ENCODE results near the gene ARHGAP1. TPM values are rescaled to one million over a fixed set of nuclear protein-coding genes. Genes with fewer than 3 reads are reported as not detected.

The ARHGAP1 gene
- polyA plus RNA-seq, 1 donor from 2014 or later, result 9.3 TPM

GRCh38 chr11:46684367-46684766 is 16.1 kb downstream of the ARHGAP1 start:
- Histone ChIP-seq H3K27me3 (ENCODE audit: insufficient read depth, low read depth, low read length) (no peaks in the 10 kb centered on the region), H2AFZ (ENCODE audit: low read depth, low read length) (no peak overlapping the region), H3K79me2 (replicated peaks; ENCODE audit: insufficient read depth, low read length) (no peaks in the 10 kb centered on the region), H3K9me3 (ENCODE audit: low read length) (no peaks in the 10 kb centered on the region), H3F3A (ENCODE audit: insufficient read depth, low read length, poor library complexity, severe bottlenecking) (no peaks in the 10 kb centered on the region), H3K9me2 (ENCODE audit: insufficient read depth, low read length) (no peaks in the 10 kb centered on the region), H4K20me1 (ENCODE audit: insufficient read depth) (no peaks in the 10 kb centered on the region), H3K4me2 (ENCODE audit: low read length) (no peak overlapping the region), H3K27ac (ENCODE audit: low read length) (no peak overlapping the region), H3K4me3 (ENCODE audit: low read length) (no peak overlapping the region), H3K36me3 (ENCODE audit: insufficient read depth, low read length) (no peaks in the 10 kb centered on the region), H3K9ac (ENCODE audit: low read length) (no peak overlapping the region)
- TF ChIP-seq POLR2AphosphoS5 (IDR thresholded peaks at IDR 0.05) (no peak), MXI1 (conservative IDR thresholded peaks at IDR 0.05; ENCODE audit: poor library complexity, severe bottlenecking) (no peak), RAD21 (conservative IDR thresholded peaks at IDR 0.05) (no peak), CTCF (IDR thresholded peaks at IDR 0.05; ENCODE audit: poor library complexity, severe bottlenecking) (no peak), EZH2 (IDR thresholded peaks at IDR 0.05; ENCODE audit: borderline replicate concordance, insufficient read depth, low read length, poor library complexity, severe bottlenecking) (no peak), TAF1 (IDR thresholded peaks at IDR 0.05; ENCODE audit: low read depth) (no peak), EP300 (conservative IDR thresholded peaks at IDR 0.05; ENCODE audit: poor library complexity, severe bottlenecking) (no peak), REST (IDR thresholded peaks at IDR 0.05; ENCODE audit: borderline replicate concordance) (no peak), SMC3 (conservative IDR thresholded peaks at IDR 0.05; ENCODE audit: poor library complexity) (no peak)

- no peak overlapping the region for H3K4me2 ChIP-seq (ENCODE audit: low read length)
- no peak for TF ChIP-seq CTCF (IDR thresholded peaks at IDR 0.05; ENCODE audit: poor library complexity, severe bottlenecking)
- no peak for TF ChIP-seq REST (IDR thresholded peaks at IDR 0.05; ENCODE audit: borderline replicate concordance)
- no peak for TF ChIP-seq RAD21 (conservative IDR thresholded peaks at IDR 0.05)
- no peak for TF ChIP-seq MXI1 (conservative IDR thresholded peaks at IDR 0.05; ENCODE audit: poor library complexity, severe bottlenecking)
- no peak for TF ChIP-seq POLR2AphosphoS5 (IDR thresholded peaks at IDR 0.05)
- no peak for TF ChIP-seq TAF1 (IDR thresholded peaks at IDR 0.05; ENCODE audit: low read depth)
- TF ChIP-seq EZH2 (IDR thresholded peaks at IDR 0.05; ENCODE audit: borderline replicate concordance, insufficient read depth, low read length, poor library complexity, severe bottlenecking), result no peak
- TF ChIP-seq EP300 (conservative IDR thresholded peaks at IDR 0.05; ENCODE audit: poor library complexity, severe bottlenecking), result no peak
- TF ChIP-seq SMC3 (conservative IDR thresholded peaks at IDR 0.05; ENCODE audit: poor library complexity), result no peak
- no peaks in the 10 kb centered on the region for H3F3A ChIP-seq (ENCODE audit: insufficient read depth, low read length, poor library complexity, severe bottlenecking)
- H3K36me3 ChIP-seq (ENCODE audit: insufficient read depth, low read length), result no peaks in the 10 kb centered on the region
- H3K9ac ChIP-seq (ENCODE audit: low read length), result no peak overlapping the region
- H3K27me3 ChIP-seq (ENCODE audit: insufficient read depth, low read depth, low read length), result no peaks in the 10 kb centered on the region
- no peak overlapping the region for H2AFZ ChIP-seq (ENCODE audit: low read depth, low read length)
- no peaks in the 10 kb centered on the region for H4K20me1 ChIP-seq (ENCODE audit: insufficient read depth)
- H3K27ac ChIP-seq (ENCODE audit: low read length), result no peak overlapping the region
- no peaks in the 10 kb centered on the region for H3K9me2 ChIP-seq (ENCODE audit: insufficient read depth, low read length)
- H3K79me2 ChIP-seq (replicated peaks; ENCODE audit: insufficient read depth, low read length), result no peaks in the 10 kb centered on the region
- no peak overlapping the region for H3K4me3 ChIP-seq (ENCODE audit: low read length)
- no peaks in the 10 kb centered on the region for H3K9me3 ChIP-seq (ENCODE audit: low read length)
Measured at GRCh38 chr11:46682773-46683752, 17.4 kb downstream of the ARHGAP1 start.

Measured in neural cell (in vitro differentiated cells).